Measurements from ENCODE around the gene ADCY3. TPM values are rescaled to one million over a fixed set of nuclear protein-coding genes. Genes with fewer than 3 reads are reported as not detected.

The ADCY3 gene
- total RNA-seq, 1 experiment from 2014 or later: 71.1 TPM

DNA sequence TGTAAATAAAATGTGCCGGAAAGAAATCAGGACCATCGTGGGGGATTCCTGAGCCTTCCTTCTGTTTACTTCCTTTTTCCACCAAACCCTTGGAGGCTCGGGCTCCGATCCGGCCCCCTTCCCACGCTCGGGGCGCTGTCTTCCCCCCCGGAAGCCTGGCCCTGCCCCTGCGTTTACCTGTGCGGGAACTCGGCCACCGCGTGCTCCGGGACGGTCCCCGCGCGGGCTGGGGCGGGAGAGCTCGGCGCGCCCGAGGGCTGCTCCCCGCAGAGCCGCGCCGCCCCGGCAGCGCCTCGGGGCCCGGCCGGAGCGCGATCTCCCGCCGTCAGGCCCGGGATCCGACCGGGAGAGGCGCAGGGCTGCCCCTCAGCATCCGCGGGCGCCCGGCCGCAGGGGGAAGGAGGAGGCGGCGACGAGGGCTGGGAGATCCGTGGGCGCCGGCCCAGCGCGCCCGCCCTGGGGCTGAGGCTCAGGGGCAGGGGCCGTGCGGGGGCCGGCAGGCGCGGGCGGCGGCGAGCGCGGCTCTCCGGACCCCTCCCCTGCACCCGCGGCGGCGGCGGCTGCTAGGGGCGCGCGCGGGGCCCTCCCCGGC lies 435 bp downstream of the ADCY3 start:
- H3K36me3 ChIP-seq (ENCODE audit: control insufficient read depth in 1 of 2, insufficient read depth in 2 of 2, low read length in 2 of 2): peaks cover 0 to 4% of the 10 kb centered on the region in 2 experiments; a peak in 1 of 4 replicates
- H4K20me1 ChIP-seq (ENCODE audit: insufficient read depth): no peaks in the 10 kb centered on the region
- peak overlapping the region; percentile 83 for H3K9ac ChIP-seq (ENCODE audit: low read length)
- no peak for DNase-seq (ENCODE audit: low read depth, low spot score)
- H3K9me2 ChIP-seq (ENCODE audit: insufficient read depth): no peaks in the 10 kb centered on the region
- ChIA-PET POLR2A (interaction anchor here (0.6 kb wide), 1 partner anchor 59 kb away, joined by 5 read pairs; no protein-coding TSS in a partner anchor), CTCF (no interaction called here), RAD21 (ENCODE audit: low non-redundant PET in 1 of 2, low total read pairs in 2 of 2, uncharacterized antibody in 2 of 2, unreplicated experiment in 2 of 2) (no interaction called here)
- no peaks in the 10 kb centered on the region for H3K27me3 ChIP-seq (ENCODE audit: insufficient read depth, low read length)
- H3K27ac ChIP-seq (ENCODE audit: low read depth, low read length): peak overlapping the region; percentile 75
- H3K4me3 ChIP-seq (replicated peaks in 1 of 2; ENCODE audit: low read depth in 1 of 2, low read length in 2 of 2): peak overlapping the region; percentile 66 to 81
- no TSS peak for BruUV-seq (replicated peaks)
- H3K79me2 ChIP-seq (ENCODE audit: insufficient read depth, low read length): peaks cover 49% of the 10 kb centered on the region
- peak overlapping the region; percentile 99 for H3K4me2 ChIP-seq (ENCODE audit: low read length)
- H3K9me3 ChIP-seq (ENCODE audit: control insufficient read depth in 1 of 2, insufficient read depth in 1 of 2, low read depth in 1 of 2, low read length in 2 of 2): no peaks in the 10 kb centered on the region
- H3K4me1 ChIP-seq (ENCODE audit: control insufficient read depth in 1 of 2, insufficient read depth in 2 of 2, low read length in 2 of 2): peaks cover 5 to 20% of the 10 kb centered on the region in 2 experiments; a peak in 3 of 4 replicates
- no peak overlapping the region for H2AFZ ChIP-seq (ENCODE audit: low read depth, low read length, poor library complexity, severe bottlenecking)
- intact Hi-C loops (cut with micrococcal nuclease): no loop called here
- TF ChIP-seq CBX3 (IDR thresholded peaks at IDR 0.05; ENCODE audit: low read depth): no peak
- TF ChIP-seq ELF1 (IDR thresholded peaks at IDR 0.05; ENCODE audit: borderline replicate concordance, low read depth): no peak
- no peak for TF ChIP-seq EZH2phosphoT487 (IDR thresholded peaks at IDR 0.05; ENCODE audit: borderline replicate concordance)
- TF ChIP-seq EGR1 (IDR thresholded peaks at IDR 0.05; ENCODE audit: low read depth): no peak
- TF ChIP-seq, protein P1, sequence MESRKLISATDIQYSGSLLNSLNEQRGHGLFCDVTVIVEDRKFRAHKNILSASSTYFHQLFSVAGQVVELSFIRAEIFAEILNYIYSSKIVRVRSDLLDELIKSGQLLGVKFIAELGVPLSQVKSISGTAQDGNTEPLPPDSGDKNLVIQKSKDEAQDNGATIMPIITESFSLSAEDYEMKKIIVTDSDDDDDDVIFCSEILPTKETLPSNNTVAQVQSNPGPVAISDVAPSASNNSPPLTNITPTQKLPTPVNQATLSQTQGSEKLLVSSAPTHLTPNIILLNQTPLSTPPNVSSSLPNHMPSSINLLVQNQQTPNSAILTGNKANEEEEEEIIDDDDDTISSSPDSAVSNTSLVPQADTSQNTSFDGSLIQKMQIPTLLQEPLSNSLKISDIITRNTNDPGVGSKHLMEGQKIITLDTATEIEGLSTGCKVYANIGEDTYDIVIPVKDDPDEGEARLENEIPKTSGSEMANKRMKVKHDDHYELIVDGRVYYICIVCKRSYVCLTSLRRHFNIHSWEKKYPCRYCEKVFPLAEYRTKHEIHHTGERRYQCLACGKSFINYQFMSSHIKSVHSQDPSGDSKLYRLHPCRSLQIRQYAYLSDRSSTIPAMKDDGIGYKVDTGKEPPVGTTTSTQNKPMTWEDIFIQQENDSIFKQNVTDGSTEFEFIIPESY (IDR thresholded peaks at IDR 0.05; ENCODE audit: extremely low read depth, insufficient replicate concordance, low read length): no peak
- TF ChIP-seq, protein P2, sequence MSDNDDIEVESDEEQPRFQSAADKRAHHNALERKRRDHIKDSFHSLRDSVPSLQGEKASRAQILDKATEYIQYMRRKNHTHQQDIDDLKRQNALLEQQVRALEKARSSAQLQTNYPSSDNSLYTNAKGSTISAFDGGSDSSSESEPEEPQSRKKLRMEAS (IDR thresholded peaks at IDR 0.05): peak; percentile 37
- TF ChIP-seq, protein P3, sequence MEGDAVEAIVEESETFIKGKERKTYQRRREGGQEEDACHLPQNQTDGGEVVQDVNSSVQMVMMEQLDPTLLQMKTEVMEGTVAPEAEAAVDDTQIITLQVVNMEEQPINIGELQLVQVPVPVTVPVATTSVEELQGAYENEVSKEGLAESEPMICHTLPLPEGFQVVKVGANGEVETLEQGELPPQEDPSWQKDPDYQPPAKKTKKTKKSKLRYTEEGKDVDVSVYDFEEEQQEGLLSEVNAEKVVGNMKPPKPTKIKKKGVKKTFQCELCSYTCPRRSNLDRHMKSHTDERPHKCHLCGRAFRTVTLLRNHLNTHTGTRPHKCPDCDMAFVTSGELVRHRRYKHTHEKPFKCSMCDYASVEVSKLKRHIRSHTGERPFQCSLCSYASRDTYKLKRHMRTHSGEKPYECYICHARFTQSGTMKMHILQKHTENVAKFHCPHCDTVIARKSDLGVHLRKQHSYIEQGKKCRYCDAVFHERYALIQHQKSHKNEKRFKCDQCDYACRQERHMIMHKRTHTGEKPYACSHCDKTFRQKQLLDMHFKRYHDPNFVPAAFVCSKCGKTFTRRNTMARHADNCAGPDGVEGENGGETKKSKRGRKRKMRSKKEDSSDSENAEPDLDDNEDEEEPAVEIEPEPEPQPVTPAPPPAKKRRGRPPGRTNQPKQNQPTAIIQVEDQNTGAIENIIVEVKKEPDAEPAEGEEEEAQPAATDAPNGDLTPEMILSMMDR (IDR thresholded peaks at IDR 0.05 in 2 of 3, conservative IDR thresholded peaks at IDR 0.05 in 1 of 3; ENCODE audit: borderline replicate concordance in 1 of 3, insufficient read depth in 1 of 3, low read depth in 2 of 3, low read length in 2 of 3): no peak
- TF ChIP-seq POLR2A (IDR thresholded peaks at IDR 0.05; ENCODE audit: borderline replicate concordance, extremely low read depth, insufficient read depth, insufficient read length): peak; percentile 18
- TF ChIP-seq SIN3A (IDR thresholded peaks at IDR 0.05; ENCODE audit: low read depth): no peak
- TF ChIP-seq ZFX (IDR thresholded peaks at IDR 0.05): peak; percentile 71
- peak; percentile 40 for ATAC-seq

Data from HCT116 (cell line).